Stimulated activated naive CD8-positive, alpha-beta T cell treated with anti-CD3 and anti-CD28 coated beads, Interleukin-15, Interleukin-2, amounts not matched to agents 100 U/mL and 50 U/mL, for 24 hours (primary cell): ENCODE measurements around the gene SUN1.
A peak's percentile ranks its signal among the peaks of the same experiment; 100 is the strongest.

ENCODE experiments used
- ATAC-seq: fragments of 150-1000 bp; cut with Tn5 transposase; one replicate; pipeline ENCODE4 v1.10.0; 2021
- DNase-seq: peaks from one replicate; pipeline ENCODE4 v3.0.0; 2021

Gene SUN1

GRCh38 chr7:907158-907980 is 75.1 kb downstream of the SUN1 start:
- no peak for ATAC-seq
- DNase-seq = no peak

GRCh38 chr7:908159-908581 is 75.9 kb downstream of the SUN1 start:
- no peak for ATAC-seq

GRCh38 chr7:908591-909357 is 76.5 kb downstream of the SUN1 start:
- peak; percentile 83 for ATAC-seq
- DNase-seq = peak; percentile 88

More at GRCh38 chr7:908159-908581, 75.9 kb downstream of the SUN1 start:
- no peak for DNase-seq

- DNase-seq = peak; percentile 51
Observed at GRCh38 chr7:909358-910329, 77.4 kb downstream of the SUN1 start.

GRCh38 chr7:910441-910861 is 78.2 kb downstream of the SUN1 start:
- DNase-seq (peak; percentile 52), ATAC-seq (peak; percentile 32)

More at GRCh38 chr7:909358-910329, 77.4 kb downstream of the SUN1 start:
- ATAC-seq = peak; percentile 17

- ATAC-seq (no peak), DNase-seq (no peak)
Observed at GRCh38 chr7:910931-911431, 78.7 kb downstream of the SUN1 start.

GRCh38 chr7:911791-912480 is 79.7 kb downstream of the SUN1 start:
- DNase-seq = no peak
- no peak for ATAC-seq

- ATAC-seq (no peak), DNase-seq (no peak)
Observed at GRCh38 chr7:913736-914520, 81.7 kb downstream of the SUN1 start.

GRCh38 chr7:914521-915194 is 82.4 kb downstream of the SUN1 start:
- DNase-seq (no peak), ATAC-seq (no peak)

GRCh38 chr7:915291-916218 is 83.3 kb downstream of the SUN1 start:
- no peak for ATAC-seq
- DNase-seq = no peak

- no peak for ATAC-seq
- DNase-seq = no peak
Observed at GRCh38 chr7:916291-916941, 84.1 kb downstream of the SUN1 start.

- DNase-seq = no peak
- no peak for ATAC-seq
Observed at GRCh38 chr7:917255-918117, 85.2 kb downstream of the SUN1 start.

GRCh38 chr7:918118-918425 is 85.8 kb downstream of the SUN1 start:
- DNase-seq = no peak
- no peak for ATAC-seq

- DNase-seq (no peak), ATAC-seq (no peak)
Observed at GRCh38 chr7:918441-919113, 86.3 kb downstream of the SUN1 start.

GRCh38 chr7:919114-919442 is 86.8 kb downstream of the SUN1 start:
- no peak for ATAC-seq
- DNase-seq = no peak

- no peak for ATAC-seq
- DNase-seq = no peak
Observed at GRCh38 chr7:919924-920341, 87.7 kb downstream of the SUN1 start.
